ENCODE measurements around the gene FPGS.

DNA sequence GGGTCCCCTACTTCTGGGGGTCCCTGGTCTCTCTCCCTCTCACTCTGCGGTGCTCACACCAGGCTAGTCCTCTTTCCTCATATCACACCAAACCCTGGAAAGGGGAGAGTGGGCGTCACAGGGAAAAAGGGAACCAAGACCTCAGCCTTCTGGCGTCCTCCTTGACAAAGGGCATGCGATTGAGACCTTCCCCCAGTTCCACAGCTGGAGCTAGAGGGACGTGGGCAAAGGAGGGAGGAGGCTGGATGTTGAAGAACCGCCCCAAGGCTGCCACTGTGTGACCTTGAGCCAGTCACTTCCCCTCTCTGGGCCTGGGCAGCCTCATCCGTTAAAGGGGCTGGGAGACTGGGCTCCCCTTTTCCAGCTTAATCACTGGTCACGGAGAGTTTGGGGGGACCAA is 49.1 kb upstream of the FPGS start:
- TF ChIP-seq, protein P1, sequence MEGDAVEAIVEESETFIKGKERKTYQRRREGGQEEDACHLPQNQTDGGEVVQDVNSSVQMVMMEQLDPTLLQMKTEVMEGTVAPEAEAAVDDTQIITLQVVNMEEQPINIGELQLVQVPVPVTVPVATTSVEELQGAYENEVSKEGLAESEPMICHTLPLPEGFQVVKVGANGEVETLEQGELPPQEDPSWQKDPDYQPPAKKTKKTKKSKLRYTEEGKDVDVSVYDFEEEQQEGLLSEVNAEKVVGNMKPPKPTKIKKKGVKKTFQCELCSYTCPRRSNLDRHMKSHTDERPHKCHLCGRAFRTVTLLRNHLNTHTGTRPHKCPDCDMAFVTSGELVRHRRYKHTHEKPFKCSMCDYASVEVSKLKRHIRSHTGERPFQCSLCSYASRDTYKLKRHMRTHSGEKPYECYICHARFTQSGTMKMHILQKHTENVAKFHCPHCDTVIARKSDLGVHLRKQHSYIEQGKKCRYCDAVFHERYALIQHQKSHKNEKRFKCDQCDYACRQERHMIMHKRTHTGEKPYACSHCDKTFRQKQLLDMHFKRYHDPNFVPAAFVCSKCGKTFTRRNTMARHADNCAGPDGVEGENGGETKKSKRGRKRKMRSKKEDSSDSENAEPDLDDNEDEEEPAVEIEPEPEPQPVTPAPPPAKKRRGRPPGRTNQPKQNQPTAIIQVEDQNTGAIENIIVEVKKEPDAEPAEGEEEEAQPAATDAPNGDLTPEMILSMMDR (IDR thresholded peaks at IDR 0.05): no peak
- TF ChIP-seq POLR2A (IDR thresholded peaks at IDR 0.05): no peak
